ENCODE measurements around the gene SLC16A4.
A peak's percentile ranks its signal among the peaks of the same experiment; 100 is the strongest.
"Not testable (repeated sequence)": the region's sequence is repeated elsewhere in the genome, so short reads cannot be mapped to it uniquely, and the experiment has no call there.

Gene SLC16A4

DNA sequence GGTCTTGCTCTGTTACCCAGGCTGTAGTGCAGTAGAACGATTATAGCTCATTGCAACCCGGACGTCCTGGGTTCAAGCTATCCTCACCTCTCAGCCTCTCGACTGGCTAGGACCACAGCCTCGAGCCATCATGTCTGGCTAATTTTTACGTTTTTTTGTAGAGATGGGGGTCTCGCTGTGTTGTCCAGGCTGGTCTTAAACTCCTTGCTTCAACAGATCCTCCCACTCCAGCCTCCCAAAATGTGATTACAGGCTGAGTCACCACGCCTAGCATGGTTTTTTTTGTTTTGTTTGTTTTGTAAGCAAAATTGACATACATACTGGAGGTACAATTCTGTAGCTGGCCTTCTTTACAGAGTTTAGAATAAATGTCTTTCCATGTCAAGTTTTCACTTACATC, 17.7 kb upstream of the SLC16A4 start:
- DNase-seq, result no peak

- peak; percentile 93 for DNase-seq
Measured at GRCh38 chr1:110407260-110408210, 16.7 kb upstream of the SLC16A4 start, which contains the start of gene LAMTOR5. LAMTOR5 (minus strand) TSS chr1:110407694; CDS start chr1:110407620, 74 bp downstream.

DNA sequence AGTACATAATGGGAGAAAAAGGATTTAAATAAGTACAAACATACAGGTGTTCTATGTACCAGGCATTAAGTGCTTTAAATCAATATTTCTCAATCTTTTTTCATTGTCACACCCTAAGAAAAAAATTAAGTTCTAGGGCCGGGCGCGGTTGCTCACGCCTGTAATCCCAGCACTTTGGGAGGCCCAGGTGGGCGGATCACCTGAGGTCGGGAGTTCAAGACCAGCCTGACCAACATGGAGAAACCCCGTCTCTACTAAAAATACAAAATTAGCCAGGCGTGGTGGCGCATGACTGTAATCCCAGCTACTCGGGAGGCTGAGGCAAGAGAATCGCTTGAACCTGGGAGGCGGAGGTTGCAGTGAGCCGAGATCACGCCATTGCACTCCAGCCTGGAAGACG, 15.6 kb upstream of the SLC16A4 start:
- not testable (repeated sequence) for DNase-seq

GRCh38 chr1:110404401-110404800, 13.6 kb upstream of the SLC16A4 start:
- DNase-seq, result no peak

DNA sequence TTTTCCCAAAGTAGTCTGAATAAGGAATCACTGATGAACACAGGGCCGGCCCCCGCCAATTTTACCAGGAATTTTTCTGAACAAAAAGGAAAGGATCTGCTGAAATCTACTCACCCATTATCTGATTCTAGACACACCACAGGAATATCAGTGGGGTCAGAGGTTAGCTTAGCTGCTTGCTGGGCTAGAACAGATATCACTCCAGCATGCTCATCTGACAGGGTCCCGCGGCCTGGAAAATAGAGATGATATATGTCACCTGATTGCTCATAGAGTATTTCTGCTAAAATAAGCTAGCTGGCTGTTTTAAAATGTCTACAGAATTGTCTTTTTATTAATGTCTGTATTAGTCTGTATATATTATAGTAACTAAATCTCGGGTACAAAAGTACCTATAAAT, 13.0 kb upstream of the SLC16A4 start:
- no peak for DNase-seq

- DNase-seq, result not testable (repeated sequence)
Measured at GRCh38 chr1:110396259-110396958, 5.6 kb upstream of the SLC16A4 start.

DNA sequence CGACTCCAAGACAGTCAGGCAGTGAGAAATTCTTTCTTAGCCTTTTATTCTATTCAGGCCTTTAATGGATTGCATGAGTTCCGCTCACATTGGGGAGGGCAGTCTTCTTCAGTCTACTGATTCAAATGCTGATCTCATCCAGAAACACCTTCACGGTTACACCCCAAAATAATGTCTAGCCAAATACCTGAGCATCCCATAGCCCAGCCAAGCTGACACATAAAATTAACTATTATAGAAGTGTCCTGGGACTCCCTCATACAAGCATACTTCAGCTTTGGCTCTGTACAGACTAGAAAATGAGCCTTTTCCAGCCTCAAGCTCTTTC, 3.6 kb upstream of the SLC16A4 start:
- DNase-seq, result no peak

GRCh38 chr1:110393691-110394492, 3.1 kb upstream of the SLC16A4 start:
- no peak for DNase-seq

DNA sequence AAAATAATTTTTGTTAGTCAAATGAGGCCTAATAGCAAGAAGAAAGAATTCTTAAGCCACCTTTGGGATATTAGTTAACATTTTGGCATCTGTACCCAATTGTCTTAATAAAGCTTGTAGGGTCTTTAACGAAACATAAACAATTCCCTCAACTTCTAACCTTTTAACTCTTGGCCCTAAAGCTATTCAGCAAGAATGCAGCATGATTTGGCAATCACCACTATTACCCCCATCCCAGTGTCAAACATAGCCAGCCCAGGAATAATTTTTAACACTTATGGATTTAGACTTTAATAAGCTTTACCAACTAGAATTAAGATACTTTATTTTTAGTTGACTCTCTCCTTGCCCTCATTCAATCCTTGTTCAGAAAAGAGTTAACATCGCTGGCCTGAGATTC, 2.5 kb upstream of the SLC16A4 start:
- DNase-seq, result no peak

DNA sequence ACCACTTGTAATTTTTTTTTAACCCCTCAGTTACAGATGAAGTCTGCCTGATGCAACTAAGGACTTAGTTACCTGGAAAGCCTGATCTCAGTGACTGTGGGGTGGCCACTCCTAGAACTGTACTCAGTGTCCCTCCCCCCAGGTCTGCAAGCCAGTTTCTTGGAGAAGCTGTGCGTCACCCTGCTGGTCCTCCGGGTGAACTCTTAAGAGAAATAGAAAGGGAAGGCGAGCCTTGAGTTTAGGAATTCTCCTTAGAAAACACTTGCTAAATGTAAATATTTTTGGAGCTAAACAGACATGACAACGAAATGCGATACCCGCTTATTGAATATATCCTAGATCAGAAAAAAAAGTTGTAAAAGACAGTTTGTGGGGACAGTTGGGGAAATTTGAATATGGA, 730 bp downstream of the SLC16A4 start:
- no peak for DNase-seq

DNA sequence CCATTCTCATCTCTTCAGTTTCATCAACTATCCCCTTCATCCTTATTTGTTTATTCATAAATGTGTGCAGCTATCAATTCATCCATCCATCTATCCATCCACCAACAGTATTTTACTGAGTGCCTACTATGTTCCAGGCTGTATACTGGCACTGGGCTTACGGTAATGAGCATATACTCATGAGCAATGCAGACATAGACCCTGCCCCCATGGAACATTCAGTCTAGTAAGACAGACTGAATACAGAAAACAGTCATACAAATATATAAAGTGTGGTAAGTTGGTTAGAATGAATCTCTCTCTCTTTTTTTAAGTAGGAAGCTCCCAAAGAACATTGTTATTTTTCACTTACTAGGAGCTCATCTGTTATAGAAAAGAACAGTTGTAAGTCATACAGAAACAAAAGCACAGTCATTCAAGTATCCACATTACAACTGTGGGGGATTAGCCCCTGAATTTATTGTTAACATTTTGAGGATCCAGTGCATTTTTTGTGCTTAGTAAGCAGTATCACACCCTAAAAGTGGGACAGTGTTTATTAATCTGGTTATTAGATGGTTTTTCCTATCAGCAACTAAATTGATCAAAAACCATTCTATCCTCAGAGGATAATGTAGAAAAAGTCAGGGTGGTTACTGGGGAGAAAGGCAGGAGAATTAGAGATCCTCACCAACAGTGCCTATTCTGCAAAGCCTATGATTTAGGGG, 3.6 kb downstream of the SLC16A4 start:
- no peak for DNase-seq

- no peak for DNase-seq
Measured at GRCh38 chr1:110385369-110385768, 5.5 kb downstream of the SLC16A4 start.

DNA sequence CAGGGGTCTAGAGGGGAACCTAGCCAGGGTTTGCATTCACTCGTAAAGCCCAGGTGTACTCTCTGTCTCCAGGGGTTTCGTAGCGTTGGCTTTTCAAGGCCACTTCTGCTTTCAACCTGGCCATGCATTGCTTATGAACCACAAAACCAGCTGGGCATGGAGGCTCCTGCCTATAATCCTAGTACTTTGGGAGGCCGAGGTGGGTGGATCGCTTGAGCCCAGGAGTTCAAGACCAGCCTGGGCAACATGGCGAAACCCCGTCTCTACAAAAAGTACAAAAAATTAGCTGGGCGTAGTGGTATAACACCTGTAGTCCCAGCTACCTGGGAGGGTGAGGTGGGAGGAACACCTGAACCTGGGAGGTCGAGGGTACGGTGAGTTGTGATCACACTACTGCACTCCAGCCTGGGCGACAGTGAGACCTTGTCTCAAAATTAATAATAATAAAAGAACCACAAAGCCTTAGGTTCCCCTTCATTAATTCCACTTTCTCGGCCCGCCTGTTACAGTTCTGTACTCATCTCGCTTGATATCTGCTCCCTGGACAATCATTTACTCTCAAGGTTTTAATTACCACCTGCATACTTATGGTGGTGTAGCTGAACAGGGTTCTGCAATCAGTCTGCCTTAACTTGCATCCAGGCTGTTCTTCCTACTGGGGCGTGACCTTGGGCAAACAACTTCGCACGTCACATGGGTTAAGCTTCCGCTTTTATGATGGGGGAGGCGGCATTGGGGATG, 6.1 kb downstream of the SLC16A4 start:
- DNase-seq, result no peak

DNA sequence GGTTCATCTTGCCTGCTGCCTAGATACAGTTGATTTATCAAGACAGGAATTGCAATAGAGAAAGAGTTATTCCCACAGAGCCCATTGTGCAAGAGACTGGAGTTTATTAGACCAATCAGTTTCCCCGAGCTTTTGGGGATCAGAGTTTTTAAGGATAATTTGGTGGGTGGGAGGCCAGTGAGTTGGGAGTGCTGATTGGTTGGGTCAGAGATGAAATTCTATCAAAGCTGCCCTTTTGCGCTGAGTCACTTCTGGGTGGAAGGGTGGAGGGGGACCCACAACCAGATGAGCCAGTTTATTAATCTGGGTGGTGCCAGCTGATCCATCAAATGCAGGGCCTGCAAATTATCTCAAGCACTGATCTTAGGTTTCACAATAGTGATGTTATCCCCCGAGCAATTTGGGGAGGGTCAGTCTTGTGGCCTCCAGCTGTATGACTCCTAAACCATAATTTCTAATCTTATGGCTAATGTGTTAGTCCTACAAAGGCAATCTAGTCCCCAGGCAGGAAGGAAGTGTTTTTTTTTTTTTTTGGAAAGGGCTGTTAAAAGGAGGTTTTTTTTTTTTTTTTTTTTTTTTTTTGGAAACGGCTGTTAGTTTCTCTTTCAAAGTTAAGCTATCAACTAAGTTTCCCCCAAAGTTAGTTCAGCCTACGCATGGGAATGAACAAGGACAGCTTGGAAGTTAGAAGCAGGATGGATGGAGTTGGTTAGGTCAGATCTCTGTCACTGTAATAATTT, 7.4 kb downstream of the SLC16A4 start:
- no peak for DNase-seq

- no peak for DNase-seq
Measured at GRCh38 chr1:110380672-110381283, 10.0 kb downstream of the SLC16A4 start.

GRCh38 chr1:110375490-110375889, 15.3 kb downstream of the SLC16A4 start:
- DNase-seq, result no peak

DNA sequence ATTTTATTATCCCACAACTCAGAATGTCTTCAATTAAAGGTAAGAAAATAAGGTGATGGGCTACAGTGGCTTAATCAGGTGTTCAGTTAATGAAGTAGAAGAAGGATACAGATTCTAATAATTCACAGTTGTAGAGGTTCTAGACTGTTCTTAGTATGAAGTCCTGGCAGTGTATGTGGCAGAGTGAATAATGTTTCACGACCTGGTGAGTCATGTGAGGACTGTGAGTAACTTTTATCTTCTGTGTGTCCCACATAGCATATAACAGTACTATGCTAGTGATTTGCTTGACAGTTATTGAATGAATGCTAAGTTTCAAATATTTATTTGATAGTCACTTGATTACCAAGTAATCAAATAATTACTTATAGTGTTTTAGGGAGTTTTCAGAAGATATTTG, 20.0 kb downstream of the SLC16A4 start:
- no peak for DNase-seq

GRCh38 chr1:110364221-110364620, 26.6 kb downstream of the SLC16A4 start:
- DNase-seq, result no peak

- no peak for DNase-seq
Measured at GRCh38 chr1:110361856-110362255, 29.0 kb downstream of the SLC16A4 start.

GRCh38 chr1:110360431-110360830, 30.4 kb downstream of the SLC16A4 start:
- DNase-seq, result no peak

- DNase-seq, result no peak
Measured at GRCh38 chr1:110356379-110356778, 34.4 kb downstream of the SLC16A4 start.

All from stimulated activated CD4-positive, alpha-beta T cell treated with anti-CD3 and anti-CD28 coated beads, Interleukin-2, amount 100 ng/mL, for 24 hours (primary cell).